Stimulated activated CD8-positive, alpha-beta memory T cell treated with anti-CD3 and anti-CD28 coated beads, Interleukin-15, amount 100 ng/mL, for 48 hours (primary cell): ENCODE results near the gene OR2J1.
"Not testable (repeated sequence)": the region's sequence is repeated elsewhere in the genome, so short reads cannot be mapped to it uniquely, and the experiment has no call there.

Source experiments
- DNase-seq, 2 donors: peaks; one replicate each; pipeline ENCODE4 v3.0.0-alpha.2; 2020; ENCODE audit warnings: low read depth in 2 of 2

Gene OR2J1

DNA sequence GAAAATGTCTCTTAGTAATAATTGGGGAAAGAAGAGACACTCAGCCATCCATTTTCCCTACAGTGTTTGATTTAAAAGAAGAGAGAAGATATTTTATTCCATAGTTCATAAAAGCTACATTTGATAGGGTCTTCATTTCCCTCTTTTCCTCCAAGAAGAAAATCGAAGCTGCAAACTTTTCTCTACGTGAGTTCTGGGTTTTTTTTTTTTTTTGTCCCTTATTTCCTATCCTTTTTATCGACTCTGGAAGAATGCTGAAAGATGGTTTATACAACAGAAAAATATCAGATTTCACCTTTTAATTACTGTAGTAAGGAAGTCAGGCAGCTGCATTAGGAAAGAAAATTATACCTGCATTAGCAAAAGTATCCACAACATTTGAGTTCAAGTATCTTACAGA, at the start of gene OR2J1:
Gene OR2J1 (plus strand): TSS at position 301 of the 400 bp plus-strand sequence. CDS start 1,453 bp downstream, outside the sequence.
- no peak for DNase-seq

DNA sequence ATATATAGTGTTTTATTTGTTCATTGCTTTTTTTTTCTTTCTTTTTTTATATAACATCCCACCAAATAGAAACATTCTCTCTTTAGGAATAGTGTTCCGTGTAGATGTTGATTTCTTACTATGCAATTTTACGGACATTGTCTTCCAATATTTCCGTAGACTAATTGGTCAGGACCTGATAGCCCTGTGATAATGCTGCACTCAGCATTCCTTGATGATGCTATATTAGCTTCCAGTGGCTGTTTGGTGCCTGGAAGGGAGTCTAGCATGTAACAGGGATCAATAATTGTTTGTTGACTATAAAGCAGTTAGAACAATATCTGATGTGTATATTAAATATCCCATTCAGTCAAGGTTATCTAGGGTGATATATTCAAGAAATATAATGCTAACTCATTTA, 47.6 kb upstream of the OR2J1 start:
- no peak for DNase-seq

- no peak for DNase-seq
These were observed 27.2 kb upstream of the OR2J1 start for GRCh38 chr6:29071831-29072723.

- DNase-seq, result no peak
These were observed 20.1 kb upstream of the OR2J1 start for GRCh38 chr6:29079203-29079602.

GRCh38 chr6:29081312-29081711, 18.0 kb upstream of the OR2J1 start:
- no peak for DNase-seq

DNA sequence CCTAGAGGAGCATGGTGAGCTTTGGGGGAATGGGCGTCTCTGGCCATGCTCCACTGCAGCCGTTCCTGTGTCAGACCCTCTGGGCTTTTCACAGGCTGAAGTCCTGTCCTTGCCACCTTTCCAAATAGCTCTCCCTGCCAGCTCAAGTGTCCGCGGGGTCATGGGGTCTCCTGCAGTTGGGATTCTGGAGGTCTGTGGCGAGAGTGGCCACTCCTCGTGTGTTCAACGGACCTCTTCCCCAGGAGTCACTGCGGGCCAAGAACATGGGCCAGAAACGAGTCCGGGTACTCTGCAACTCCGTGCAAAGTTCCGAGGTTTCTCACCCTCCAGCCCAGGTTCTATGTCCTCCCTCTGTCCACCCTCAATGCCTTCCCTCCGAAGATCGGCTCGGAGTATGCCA, 16.8 kb upstream of the OR2J1 start:
- no peak for DNase-seq

GRCh38 chr6:29087213-29087612, 12.1 kb upstream of the OR2J1 start, which contains the start of gene OR2B3:
TSS of gene OR2B3 (minus strand) at chr6:29087313. CDS start at chr6:29087248, 65 bp downstream.
- no peak for DNase-seq

- no peak for DNase-seq
These were observed 6.3 kb upstream of the OR2J1 start for GRCh38 chr6:29092957-29093356.

DNA sequence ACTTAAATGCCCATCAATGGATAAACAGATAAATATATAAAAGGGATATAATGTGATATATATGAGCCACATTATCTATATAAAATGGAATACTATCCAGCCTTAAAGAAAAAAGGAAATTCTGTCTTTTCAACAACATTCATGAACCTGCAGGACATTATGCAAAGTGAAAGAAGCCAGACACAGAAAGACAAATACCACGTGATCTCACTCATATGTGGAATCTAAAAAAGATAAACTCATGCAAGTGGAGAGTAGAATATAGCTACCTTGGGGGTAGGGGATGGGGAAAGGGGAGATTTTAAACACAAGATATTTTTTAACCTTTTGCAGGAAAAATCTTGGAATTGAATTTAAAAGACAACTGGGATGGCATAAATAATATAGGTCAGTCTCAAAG, 1.5 kb upstream of the OR2J1 start:
- DNase-seq, result no peak

- no peak for DNase-seq
These were observed 8.5 kb downstream of the OR2J1 start, which contains the start of gene OR2J3 for GRCh38 chr6:29107758-29108157. TSS of gene OR2J3 (plus strand) at chr6:29108058. CDS start at chr6:29111891, 3,833 bp downstream.

DNA sequence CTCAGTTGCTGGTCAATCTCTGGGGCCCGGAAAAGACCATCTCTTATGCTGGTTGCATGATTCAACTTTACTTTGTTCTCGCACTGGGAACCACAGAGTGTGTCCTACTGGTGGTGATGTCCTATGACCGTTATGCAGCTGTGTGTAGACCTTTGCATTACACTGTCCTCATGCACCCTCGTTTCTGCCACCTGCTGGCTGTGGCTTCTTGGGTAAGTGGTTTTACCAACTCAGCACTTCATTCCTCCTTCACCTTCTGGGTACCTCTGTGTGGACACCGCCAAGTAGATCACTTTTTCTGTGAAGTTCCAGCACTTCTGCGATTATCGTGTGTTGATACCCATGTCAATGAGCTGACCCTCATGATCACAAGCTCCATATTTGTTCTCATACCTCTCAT, 12.8 kb downstream of the OR2J1 start:
- no peak for DNase-seq

DNA sequence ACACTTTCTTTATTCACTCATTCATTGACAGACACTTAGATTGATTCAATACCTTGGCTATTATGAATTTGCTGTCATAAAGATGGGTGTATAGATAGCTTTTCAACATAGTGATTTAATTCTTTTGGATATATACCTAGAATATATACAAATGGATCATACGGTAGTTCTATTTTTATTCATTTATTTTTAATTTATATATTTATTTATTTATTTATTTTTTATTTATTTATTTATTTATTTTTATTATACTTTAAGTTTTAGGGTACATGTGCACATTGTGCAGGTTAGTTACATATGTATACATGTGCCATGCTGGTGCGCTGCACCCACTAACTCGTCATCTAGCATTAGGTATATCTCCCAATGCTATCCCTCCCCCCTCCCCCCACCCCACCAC, 15.7 kb downstream of the OR2J1 start:
- DNase-seq, result not testable (repeated sequence)

GRCh38 chr6:29129326-29130012, 30.2 kb downstream of the OR2J1 start:
- DNase-seq, result no peak

- no peak for DNase-seq
These were observed 31.4 kb downstream of the OR2J1 start for GRCh38 chr6:29130644-29131043.

DNA sequence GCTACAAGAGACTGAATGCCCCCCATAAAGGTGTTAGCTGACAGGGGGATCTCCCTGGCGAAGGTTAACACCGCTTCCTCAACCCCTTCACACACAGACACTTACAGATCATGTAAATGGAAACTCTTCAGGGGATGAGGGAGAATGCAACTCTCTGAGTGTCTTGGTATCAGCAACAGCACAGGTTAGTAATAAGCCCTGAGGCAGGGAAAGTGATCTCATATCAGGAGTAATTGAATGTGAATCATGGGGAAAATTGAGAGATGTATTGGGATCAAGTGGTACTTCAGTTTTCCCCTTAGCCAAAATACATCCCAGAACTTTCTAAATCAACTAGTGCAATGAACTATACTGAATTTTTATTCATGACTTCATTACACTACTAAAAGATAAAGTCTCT, 32.4 kb downstream of the OR2J1 start:
- DNase-seq, result no peak

DNA sequence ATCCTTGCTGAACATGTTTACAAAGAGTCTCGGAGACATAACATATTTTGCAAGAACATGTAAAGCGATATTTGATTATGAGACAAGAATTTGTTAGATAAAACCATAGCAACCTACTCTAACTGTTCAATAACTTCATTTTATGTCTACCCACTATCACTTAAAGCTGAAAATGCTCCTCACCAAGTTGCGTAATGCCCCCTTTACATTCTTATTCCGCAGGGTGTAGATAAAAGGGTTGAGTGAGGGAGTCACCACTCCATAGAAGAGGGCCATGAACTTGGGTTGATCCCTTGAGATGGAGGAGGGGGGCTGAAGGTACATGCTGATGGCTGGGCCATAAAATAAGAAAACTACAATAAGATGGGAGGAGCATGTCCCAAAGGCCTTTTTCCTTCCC, 38.4 kb downstream of the OR2J1 start:
- no peak for DNase-seq

DNA sequence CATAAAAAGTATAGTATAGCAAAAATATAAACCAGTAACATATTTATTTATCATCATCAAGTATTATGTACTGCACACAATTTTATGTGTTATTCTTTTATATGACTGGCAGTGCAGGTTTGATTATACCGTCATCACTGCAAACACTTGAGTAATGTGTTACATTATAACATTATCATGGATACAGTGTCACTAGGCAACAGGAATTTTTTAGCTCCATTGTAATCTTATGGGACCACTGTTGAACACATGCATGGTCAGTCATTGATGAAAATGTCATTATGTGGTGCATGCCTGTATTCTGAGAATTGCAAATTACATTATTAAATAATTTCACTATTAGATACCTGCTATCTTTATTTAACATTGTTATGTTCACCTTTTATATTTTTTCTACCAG, 42.3 kb downstream of the OR2J1 start:
- DNase-seq, result no peak

DNA sequence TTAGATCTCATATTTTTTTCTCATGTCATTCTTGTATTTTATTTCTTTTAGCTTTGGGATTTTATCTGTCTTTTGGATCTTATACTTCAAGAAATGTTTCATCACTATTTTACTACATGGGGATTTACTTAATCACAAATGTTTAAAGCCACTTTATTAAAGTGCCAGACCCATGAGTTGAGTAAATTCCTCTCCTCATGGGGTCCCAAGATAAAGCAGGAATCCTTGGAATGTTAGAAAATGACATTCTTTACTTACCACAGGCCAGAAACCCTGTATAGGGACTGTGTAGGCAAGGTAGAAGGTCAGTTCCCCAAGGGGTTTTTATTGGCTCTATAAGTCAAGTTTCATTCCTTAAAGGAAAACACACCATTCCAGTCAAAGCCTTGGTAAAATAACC, 43.0 kb downstream of the OR2J1 start:
- no peak for DNase-seq

- DNase-seq, result no peak
These were observed 46.9 kb downstream of the OR2J1 start for GRCh38 chr6:29146179-29146578.

DNA sequence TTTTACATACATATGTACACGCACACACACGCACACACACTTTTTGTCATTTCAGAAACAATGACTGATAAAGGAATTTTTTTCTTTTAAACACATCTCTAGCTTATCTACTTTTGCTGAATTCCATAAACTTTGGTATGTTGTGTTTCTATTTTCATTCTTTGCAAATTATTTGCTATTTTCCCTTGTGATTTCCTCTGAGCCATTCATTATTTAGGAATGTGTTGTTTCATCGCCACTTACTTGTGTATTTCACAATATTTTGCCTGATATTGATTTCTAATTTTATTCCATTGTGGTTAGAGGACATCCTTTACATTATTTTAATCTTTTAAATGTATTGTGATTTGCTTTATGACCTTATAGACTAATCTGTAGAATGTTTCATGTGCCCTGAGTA, 47.8 kb downstream of the OR2J1 start:
- no peak for DNase-seq

GRCh38 chr6:29149444-29149843, 50.2 kb downstream of the OR2J1 start:
- DNase-seq, result not testable (repeated sequence)
